ENCODE data around the gene FAM20B. TPM values are rescaled to one million over a fixed set of nuclear protein-coding genes. Genes with fewer than 3 reads are reported as not detected.
"Not testable (repeated sequence)": the region's sequence is repeated elsewhere in the genome, so short reads cannot be mapped to it uniquely, and the experiment has no call there.

Gene FAM20B, protein sequence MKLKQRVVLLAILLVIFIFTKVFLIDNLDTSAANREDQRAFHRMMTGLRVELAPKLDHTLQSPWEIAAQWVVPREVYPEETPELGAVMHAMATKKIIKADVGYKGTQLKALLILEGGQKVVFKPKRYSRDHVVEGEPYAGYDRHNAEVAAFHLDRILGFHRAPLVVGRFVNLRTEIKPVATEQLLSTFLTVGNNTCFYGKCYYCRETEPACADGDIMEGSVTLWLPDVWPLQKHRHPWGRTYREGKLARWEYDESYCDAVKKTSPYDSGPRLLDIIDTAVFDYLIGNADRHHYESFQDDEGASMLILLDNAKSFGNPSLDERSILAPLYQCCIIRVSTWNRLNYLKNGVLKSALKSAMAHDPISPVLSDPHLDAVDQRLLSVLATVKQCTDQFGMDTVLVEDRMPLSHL
- total RNA-seq (2014; rRNA removed; shearing (Covaris generic)) = 27.5 and 28.3 TPM in 2 replicates

DNA sequence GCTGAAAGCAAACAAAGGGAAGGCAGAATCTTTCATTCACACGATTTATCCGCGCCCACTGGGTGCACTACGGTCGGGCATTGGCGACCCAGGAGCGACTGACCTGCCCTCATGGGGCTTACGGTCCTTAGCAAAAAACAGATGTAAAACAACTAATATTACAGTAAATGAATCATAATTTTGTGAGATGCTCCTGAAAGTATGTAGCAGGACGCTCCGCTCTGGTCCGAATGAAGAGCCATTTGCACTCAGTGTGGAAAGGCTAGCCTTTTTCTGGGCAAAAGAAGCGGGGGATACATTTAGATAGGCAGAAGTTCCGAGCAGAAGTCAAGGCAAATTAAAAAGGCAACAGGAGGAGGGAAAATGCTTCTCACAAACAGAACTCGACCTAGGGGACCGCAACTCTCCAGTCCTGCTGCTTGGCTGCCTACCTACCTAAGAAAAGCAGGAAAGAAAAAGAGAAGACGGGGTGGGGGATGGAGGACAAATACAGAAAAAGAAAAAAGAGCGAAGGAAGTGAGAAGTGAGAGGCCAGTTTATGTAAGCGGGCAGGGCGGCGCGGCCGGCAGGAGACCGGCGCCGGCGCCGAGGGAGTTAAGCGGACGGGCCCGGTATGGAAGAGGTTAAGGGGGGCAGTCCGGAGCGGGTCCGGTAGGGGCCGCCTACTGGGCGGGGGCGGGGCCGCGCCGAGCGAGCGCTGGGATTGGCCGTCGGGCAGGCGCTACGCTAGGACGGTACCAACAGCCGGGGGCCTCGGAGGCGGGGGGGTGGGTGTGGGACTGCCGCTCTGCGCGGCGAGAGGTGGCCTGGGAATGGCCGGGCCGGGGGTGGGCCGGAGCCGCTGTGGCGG is at the start of gene FAM20B:
Gene FAM20B, plus strand, starts transcription at position 770 of the 850 bp plus-strand sequence. CDS start 17,954 bp downstream, outside the sequence.
- peak; percentile 84 for DNase-seq (ENCODE audit: low spot score)

DNA sequence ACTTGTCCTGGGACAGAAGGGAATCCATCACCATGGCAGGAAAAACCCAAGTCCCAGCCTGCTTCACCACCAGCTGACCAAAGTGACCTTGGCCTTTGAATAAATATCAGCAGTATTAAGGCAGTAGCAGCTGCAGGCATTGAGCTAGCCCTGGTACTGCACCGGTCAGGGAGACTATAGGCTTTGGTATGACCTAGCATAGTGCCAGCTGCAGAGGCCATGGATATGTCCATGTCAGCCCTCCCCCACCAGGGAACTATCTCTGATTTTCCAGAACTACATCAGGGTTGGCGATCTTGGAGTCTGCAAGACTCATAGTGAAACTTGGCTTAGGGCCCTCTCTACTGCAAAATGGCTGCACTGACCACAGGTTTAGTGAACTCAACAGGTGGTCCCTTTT is 49.2 kb upstream of the FAM20B start:
- DNase-seq (ENCODE audit: low spot score) = no peak

DNA sequence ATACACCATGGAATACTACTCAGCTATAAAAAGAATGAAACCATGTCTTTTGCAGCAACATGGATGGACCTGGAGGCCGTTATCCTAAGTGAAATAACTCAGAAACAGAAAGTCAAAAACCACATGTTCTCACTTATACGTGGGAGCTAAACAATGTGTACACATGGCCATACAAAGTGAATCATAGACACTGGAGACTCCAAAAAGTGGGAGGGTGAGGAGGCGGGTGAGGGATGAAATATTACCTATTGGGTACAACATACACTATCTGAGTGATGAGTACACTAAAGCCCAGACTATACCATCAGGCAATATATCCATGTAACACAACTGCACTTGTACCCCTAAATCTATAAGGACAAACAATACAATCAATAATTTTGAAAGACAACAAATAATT is 39.5 kb upstream of the FAM20B start:
- no peak for DNase-seq (ENCODE audit: low spot score)

DNA sequence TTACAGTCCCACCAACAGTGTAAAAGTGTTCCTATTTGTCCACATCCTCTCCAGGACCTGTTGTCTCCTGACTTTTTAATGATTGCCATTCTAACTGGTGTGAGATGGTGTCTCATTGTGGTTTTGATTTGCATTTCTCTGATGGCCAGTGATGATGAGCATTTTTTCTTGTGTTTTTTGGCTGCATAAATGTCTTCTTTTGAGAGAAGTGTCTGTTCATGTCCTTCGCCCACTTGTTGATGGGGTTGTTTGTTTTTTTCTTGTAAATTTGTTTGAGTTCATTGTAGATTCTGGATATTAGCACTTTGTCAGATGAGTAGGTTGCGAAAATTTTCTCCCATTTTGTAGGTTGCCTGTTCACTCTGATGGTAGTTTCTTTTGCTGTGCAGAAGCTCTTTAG is 37.5 kb upstream of the FAM20B start:
- not testable (repeated sequence) for DNase-seq (ENCODE audit: low spot score)

DNA sequence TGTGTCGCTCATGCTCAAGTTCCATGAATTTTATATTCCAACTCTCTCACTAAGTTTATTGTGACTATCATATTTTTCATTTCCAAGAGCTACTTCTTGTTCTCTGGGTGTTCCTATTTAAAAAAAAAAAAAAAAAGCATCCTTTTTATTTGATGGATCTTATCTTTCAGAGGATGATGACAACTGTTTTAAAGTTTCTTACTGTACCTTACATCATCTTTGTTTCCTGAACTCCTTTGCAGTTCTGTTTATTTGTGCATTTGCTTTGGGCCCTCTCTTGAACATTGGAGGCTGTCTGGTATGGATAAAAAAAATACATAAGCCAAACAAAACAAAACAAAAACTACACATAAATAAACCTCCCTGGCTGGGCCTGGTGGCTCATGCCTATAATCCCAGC is 32.1 kb upstream of the FAM20B start:
- no peak for DNase-seq (ENCODE audit: low spot score)

DNA sequence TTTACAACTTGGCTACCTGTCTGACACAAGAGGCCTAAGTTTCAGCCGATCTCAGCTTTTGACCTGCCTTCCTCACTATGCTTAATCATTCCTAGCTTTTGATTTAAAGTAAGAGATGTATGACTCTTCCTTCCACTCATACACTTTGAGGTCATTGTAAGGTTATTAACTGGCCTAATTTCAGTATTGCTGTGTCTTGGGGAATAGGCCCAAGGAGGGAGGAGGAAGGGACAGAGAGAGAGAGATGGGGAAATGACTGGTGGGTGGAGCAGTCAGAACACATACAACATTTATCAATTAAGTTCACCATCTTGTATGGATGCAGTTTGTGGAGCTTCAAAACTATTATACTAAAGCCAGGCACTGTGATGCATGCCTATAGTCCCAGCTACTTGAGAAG is 28.3 kb upstream of the FAM20B start:
- DNase-seq (ENCODE audit: low spot score) = no peak

DNA sequence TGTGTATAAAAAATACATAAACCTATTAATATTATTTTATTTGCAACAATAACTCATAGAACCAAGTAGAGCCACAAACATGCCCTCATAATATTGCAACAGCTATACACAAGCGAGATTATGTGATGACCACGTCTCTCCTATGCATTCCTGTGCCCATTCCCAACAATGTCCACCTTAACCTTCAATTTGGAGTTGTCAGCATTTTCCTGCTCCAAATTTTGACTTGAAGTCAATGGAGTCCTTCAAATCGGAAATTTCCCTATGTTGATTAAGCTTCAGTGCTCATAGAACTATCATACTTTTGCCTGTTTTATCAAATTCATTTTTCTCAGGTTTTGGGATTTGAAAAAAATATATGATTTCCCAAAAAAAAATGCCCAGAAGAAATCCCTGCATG is 27.4 kb upstream of the FAM20B start:
- DNase-seq (ENCODE audit: low spot score) = no peak

DNA sequence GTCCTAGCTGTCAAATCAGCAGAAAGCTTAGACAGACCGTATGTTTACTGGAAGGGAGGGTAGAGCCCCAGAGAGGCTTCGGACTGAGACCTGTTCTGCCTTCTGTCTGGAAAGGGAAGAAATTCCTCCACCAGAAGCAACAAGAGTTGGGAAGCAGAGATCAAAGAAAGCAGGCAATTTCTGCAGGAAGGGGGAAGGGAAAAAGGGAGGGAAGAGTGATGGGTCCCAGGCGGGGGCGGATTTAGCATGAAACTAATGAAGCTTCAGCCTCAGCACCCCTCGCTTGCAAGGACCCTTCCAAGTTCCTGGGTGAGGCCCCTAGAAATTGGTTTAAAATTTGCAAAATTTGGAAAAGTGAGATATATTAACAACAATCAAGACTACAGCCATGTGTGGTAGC is 26.6 kb upstream of the FAM20B start:
- no peak for DNase-seq (ENCODE audit: low spot score)

DNA sequence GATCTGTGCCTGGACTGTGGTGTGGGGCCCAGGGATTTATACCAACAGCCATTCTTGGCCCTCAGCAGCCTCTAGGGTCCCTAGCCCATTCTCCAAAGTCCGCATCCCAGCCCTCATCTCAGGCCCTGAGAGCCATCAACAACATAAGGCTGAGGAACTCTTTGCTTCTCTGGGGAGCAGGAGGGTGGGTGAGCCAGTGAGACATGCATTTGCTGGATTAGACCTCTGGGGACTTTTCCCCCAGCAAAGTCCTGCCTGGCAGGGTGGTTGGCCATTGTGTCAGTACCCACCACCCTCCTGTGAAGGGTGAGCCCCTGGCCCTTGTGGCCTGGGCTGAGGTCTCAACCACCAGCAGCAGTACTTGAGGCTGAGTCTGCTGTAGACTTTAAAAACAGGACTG is 24.2 kb upstream of the FAM20B start:
- DNase-seq (ENCODE audit: low spot score) = no peak

DNA sequence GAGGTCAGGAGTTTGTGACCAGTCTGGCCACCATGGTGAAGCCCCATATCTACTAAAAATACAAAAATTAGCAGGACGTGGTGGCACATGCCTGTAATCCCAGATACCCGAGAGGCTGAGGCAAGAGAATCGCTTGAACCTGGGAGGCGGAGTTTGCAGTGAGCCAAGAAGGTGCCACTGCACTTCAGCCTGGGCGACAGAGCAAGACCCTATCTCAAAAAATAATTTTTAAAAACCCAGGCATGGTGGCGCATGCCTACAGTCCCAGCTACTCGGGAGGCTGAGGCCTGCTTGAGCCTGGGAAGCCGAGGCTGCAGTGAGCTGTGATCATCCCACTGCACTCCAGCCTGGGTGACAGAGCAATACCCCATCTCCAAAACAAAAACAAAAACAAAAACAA is 23.6 kb upstream of the FAM20B start:
- DNase-seq (ENCODE audit: low spot score) = not testable (repeated sequence)

DNA sequence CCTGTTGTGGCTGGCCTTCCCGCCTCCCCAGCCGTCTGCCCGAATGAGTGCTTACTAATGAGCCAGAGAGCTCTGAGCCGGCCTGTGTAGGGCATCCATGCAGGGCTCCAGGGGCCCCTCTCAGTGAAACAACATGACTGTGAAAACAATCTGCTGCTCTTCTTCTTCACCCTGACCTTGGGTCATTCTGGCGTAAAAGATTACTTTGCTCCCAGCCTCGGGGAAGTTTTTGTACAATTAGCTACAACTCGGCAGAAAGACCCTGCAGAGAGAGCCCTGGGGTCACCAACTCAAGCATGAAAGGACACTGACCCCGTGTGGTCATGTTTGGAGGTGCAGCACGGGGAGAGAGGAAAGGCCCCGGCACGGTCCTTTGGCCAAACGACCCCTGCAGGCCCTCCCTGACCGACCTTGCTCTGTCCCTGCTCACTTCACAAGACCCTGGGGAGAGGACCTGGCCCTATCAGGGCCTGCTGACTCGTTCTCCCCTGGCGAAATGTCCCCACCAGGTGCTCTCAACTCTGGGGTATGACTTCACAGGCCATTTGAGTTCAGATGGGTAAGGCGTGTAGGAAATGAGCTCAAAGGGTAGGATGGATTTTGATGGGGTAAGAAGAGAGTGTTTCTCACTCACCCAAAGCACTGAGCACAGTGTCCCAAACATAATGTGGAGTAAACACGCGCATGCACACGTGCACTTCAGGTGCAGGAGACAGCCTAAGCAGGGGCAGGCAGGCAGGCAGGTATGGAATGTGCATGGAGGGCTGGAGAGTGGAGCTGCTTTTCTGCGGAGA is 22.9 kb upstream of the FAM20B start:
- DNase-seq (ENCODE audit: low spot score) = peak; percentile 45

DNA sequence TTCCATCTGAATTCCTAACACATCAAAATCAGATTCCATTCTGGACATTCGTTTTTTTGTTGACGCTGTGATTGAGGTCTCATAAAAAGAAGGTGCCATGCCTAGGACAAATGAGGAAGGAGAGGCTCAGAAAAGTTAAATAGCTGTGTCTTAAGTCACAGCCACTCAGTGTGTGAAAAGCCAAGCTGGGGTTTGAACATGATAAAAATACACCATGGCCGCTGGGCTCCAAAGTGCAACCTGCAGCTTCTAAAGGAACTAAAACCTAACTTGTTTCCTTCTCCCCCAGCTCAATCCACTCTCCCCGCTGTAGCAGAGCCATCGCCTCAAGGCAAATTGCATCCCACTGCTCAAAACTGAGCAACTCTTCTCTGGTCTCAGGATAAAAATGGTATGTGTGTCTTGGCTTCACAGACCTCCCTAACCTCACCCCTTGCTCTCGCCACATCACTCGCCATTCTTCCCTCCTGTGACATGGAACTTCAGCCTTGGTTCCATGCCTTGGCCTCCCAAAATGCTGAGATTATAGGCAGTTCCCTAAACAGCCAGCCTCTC is 22.1 kb upstream of the FAM20B start:
- no peak for DNase-seq (ENCODE audit: low spot score)

DNA sequence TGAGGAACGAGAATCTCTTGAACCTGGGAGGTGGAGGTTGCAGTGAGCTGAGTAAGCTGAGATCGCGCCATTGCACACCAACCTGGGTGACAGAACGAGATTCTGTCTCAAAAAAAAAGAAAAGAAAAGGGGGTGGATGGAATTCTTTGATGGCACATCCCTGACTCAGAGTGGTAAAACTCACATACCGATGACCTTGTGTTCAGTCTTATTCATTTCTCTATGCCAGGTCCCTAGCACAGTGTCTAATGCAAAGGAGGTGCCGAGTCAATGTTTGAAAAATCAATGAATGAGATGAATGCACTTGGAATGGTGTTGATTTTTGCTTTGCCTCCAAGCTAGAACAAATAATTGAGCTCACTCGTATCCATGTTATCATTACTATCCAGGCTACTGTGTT is 18.5 kb upstream of the FAM20B start:
- DNase-seq (ENCODE audit: low spot score) = no peak

DNA sequence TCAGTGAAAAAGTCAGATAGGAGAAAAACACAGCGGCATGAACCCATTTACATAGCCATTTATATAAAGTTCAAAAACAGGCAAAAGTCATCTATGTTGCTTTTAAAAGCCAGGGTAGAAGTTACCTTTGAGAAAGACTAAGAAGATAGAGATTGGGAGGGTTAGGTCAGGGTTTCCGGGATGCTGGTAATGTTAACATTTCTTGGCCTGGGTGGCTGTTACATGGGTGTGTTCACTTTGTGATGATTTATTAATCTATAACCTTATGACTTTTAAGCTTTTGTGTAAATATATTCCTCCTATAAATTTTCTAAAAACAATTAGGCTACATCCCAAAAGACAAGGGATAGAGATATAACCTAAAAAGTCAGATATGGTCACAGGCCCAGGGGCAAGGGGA is 15.0 kb upstream of the FAM20B start:
- no peak for DNase-seq (ENCODE audit: low spot score)

DNA sequence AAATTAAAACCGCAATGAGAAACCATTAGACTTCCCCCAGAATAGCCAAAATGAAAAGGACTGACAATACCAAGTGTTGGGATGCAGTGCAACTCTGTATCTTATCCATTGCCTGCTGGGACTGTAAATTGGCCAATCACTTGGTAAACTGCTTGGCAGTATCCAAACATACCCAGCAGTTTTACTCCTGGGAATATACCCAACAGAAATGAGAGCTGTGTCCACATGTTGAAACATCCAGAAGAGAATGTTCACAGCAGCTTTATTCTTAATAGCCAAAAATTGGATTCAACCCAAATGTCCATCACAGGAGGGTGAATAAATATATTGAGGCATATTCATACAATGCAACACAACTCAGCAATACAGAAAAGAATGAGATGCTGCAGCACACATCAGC is 13.7 kb upstream of the FAM20B start:
- DNase-seq (ENCODE audit: low spot score) = no peak

DNA sequence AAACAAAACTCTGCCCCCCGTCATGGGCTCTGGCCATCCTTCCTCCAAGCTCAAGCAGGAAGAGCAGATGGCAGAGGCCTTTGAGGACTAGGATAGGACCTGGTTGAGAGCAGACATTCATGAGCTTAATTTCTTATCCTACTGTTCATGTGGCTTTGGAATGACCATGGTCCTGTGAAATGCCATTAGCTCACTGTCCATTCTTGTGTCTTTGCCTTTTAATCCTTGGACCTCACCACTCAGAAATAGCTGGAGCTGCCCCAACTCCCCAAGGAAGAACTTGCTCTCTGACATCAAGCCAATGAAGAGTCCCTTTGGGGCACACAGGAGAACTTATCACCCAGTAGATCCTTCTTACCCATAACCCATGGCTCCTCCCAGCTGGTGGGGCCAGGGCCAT is 11.6 kb upstream of the FAM20B start:
- no peak for DNase-seq (ENCODE audit: low spot score)

DNA sequence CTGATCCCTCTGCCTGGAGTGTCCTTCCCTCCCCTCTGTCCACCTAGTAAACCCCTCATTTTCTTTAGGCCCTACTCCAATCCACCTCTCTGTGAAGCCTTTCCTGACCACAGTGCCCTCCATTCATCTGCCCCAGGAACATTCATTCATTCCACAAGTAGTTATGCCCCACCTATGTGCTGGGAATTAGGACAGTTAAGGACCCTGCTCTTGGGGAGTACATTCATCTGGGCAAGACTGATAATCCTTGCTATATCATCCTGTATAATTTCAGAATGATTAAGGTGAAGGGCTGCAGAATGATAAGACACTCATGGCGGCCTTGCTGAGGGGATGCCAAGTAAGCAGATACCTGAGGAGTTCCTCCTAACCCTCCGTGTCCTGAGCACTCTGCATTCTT is 10.3 kb upstream of the FAM20B start:
- no peak for DNase-seq (ENCODE audit: low spot score)

DNA sequence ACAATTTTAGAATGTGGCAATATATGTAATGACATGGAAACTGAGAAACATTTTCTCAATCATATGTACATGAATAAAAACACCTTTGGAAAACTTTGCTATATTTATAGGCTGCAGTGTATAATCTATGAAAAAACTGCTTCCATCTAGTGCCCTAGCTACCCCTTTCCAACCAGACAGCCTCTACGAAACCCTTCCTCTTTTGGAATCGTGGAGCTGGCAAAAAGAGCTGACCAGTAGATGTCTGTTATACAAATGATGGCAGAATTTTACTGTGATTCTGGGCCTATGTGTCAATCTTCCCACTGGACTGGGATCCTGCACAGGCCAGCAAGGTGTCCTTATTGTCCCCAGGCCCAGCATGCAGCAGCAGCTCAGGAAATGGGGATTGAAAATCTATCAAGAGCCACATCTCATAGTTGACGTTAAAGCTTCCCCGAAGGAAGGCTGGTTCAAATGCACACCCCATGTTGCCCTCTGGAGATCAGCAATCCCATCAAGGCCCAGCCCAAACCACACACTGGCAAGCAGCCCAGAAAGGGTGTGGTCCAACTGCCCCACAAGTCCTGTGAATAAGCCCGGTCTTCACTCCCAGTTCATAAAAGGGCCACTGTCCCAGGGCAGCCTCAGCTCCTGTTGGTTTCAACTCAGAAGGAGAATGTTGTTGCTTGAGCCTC is 8.8 kb upstream of the FAM20B start:
- DNase-seq (ENCODE audit: low spot score) = peak; percentile 95

DNA sequence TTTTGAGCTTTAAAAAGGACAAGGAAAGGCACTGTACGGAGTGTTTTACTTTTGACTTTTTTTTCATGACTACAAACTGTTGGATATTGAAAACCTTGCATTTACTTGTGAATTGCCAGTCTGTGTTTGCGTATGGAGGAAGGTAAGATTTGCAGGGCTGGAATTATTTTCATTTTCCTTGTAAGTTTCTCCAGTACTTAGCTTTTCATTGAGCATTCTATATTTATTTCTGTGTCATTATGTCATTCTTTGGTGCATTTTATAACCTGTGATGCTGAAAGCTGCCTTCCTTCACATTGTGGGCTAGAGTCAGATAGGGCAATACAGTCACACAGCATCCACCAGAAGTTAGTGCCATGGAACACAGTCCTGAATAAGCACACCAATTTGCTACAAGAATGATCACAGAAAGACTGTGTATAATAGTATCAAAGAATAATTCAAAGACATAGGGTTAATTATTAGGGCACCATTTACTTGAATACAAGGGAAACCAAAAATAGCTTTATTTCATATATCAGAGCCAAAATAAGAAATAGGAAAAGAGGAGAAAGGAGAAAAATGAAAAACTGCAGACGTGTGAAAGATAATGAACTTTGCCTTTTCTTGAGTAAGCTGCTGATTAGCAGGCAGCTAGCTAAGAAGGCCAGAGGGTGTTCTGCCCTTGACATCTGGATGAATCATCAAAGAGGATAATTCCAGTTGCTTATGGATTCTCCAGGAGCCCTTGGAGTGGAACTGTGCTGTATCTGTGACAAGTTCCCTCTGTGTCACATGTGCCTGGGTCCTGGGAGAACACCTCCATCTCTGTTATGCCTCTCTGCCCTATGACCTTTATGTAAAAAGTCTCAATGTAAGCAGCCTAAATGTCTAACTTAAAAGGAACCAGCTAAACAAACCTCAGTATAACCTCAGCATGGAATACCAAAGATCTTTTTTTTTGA is 8.0 kb upstream of the FAM20B start:
- no peak for DNase-seq (ENCODE audit: low spot score)

DNA sequence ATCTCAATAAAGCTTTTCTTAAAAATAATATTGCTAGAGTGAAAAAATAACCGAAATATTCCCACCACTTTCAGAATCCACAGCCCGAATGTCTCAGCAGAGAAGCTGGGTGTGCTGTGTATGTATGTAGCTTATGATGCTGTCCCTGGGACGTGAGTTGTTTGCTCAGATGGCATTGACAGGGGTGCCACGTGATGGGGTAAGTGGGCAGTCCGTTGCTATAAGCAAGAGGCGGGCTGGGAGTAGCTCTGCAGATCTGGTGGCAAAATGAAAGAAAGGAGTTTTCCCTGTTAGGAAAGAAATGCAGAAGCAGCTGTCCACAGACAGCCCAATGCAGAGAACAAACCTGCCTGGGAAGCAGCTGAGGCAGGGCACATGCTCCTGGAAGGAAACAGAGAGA is 3.8 kb upstream of the FAM20B start:
- DNase-seq (ENCODE audit: low spot score) = peak; percentile 57

Measured in H4 (cell line).